Measurements from ENCODE around the gene SEMA4G.

The SEMA4G gene

DNA sequence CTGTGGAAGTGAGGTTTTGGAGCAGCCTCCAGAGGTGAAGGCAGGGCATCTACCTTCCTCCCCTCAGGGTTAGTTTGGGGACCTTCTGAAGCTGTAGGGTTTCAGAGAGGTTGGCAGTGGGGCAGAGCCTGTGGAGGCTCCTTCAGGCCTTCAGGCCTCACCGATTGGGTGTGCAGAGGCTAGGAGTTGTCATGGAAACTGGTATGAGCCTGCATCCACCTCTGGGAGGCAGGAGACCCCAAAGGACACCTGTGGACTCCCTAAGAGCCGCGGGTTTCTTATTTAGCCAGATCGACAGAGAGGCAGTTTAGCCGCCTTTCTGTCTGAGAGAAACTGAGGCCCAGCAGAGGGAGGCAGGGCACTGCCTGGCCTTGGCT is 32.3 kb downstream of the SEMA4G start:
- Histone ChIP-seq H4K20me1 (ENCODE audit: insufficient read depth, low read length) (no peaks in the 10 kb centered on the region), H3K27ac (ENCODE audit: low read length) (no peak overlapping the region), H3F3A (ENCODE audit: insufficient read depth, low read length) (peaks cover 16% of the 10 kb centered on the region), H3K4me1 (ENCODE audit: low read length) (peaks cover 8% of the 10 kb centered on the region), H3K79me2 (ENCODE audit: low read length) (no peaks in the 10 kb centered on the region), H3K36me3 (replicated peaks; ENCODE audit: insufficient read depth, low read length) (no peaks in the 10 kb centered on the region), H3K9ac (ENCODE audit: low read length) (no peak overlapping the region), H2AFZ (ENCODE audit: low read length) (no peak overlapping the region), H3K4me2 (ENCODE audit: low read depth, low read length) (no peak overlapping the region), H3K27me3 (replicated peaks; ENCODE audit: insufficient read depth, low read length) (no peaks in the 10 kb centered on the region), H3K9me3 (replicated peaks; ENCODE audit: insufficient read depth, low read length) (no peaks in the 10 kb centered on the region), H3K9me2 (replicated peaks; ENCODE audit: insufficient read depth, low read length) (no peaks in the 10 kb centered on the region), H3K4me3 (ENCODE audit: low read length) (no peak overlapping the region)
- DNase-seq = peak; percentile 3
- TF ChIP-seq, protein P1, sequence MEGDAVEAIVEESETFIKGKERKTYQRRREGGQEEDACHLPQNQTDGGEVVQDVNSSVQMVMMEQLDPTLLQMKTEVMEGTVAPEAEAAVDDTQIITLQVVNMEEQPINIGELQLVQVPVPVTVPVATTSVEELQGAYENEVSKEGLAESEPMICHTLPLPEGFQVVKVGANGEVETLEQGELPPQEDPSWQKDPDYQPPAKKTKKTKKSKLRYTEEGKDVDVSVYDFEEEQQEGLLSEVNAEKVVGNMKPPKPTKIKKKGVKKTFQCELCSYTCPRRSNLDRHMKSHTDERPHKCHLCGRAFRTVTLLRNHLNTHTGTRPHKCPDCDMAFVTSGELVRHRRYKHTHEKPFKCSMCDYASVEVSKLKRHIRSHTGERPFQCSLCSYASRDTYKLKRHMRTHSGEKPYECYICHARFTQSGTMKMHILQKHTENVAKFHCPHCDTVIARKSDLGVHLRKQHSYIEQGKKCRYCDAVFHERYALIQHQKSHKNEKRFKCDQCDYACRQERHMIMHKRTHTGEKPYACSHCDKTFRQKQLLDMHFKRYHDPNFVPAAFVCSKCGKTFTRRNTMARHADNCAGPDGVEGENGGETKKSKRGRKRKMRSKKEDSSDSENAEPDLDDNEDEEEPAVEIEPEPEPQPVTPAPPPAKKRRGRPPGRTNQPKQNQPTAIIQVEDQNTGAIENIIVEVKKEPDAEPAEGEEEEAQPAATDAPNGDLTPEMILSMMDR (IDR thresholded peaks at IDR 0.05; ENCODE audit: low read length) = no peak
- TF ChIP-seq EZH2 (optimal IDR thresholded peaks at IDR 0.05; ENCODE audit: low read depth, low read length) (no peak), EZH2phosphoT487 (IDR thresholded peaks at IDR 0.05; ENCODE audit: low read length) (no peak)

GRCh38 chr10:101002456-101002855 is 33.2 kb downstream of the SEMA4G start:
- Histone ChIP-seq H3K27me3 (replicated peaks; ENCODE audit: insufficient read depth, low read length) (no peaks in the 10 kb centered on the region), H4K20me1 (ENCODE audit: insufficient read depth, low read length) (no peaks in the 10 kb centered on the region), H3F3A (ENCODE audit: insufficient read depth, low read length) (peaks cover 13% of the 10 kb centered on the region), H2AFZ (ENCODE audit: low read length) (no peak overlapping the region), H3K4me1 (ENCODE audit: low read length) (peaks cover 6% of the 10 kb centered on the region; the same call in 1 of the 2 replicates), H3K4me3 (ENCODE audit: low read length) (no peak overlapping the region), H3K9ac (ENCODE audit: low read length) (no peak overlapping the region), H3K36me3 (replicated peaks; ENCODE audit: insufficient read depth, low read length) (no peaks in the 10 kb centered on the region), H3K4me2 (ENCODE audit: low read depth, low read length) (no peak overlapping the region), H3K79me2 (ENCODE audit: low read length) (no peaks in the 10 kb centered on the region), H3K27ac (ENCODE audit: low read length) (no peak overlapping the region), H3K9me2 (replicated peaks; ENCODE audit: insufficient read depth, low read length) (no peaks in the 10 kb centered on the region), H3K9me3 (replicated peaks; ENCODE audit: insufficient read depth, low read length) (no peaks in the 10 kb centered on the region)
- no peak for DNase-seq
- TF ChIP-seq EZH2 (optimal IDR thresholded peaks at IDR 0.05; ENCODE audit: low read depth, low read length) (no peak), EZH2phosphoT487 (IDR thresholded peaks at IDR 0.05; ENCODE audit: low read length) (no peak)
- TF ChIP-seq, protein P1 (IDR thresholded peaks at IDR 0.05; ENCODE audit: low read length) = no peak

GRCh38 chr10:101003639-101004206 is 34.4 kb downstream of the SEMA4G start:
- Histone ChIP-seq H3K4me2 (ENCODE audit: low read depth, low read length) (no peak overlapping the region), H3K9me2 (replicated peaks; ENCODE audit: insufficient read depth, low read length) (no peaks in the 10 kb centered on the region), H3K4me1 (ENCODE audit: low read length) (peaks cover 3% of the 10 kb centered on the region; the same call in 1 of the 2 replicates), H3K27ac (ENCODE audit: low read length) (no peak overlapping the region), H3K36me3 (replicated peaks; ENCODE audit: insufficient read depth, low read length) (no peaks in the 10 kb centered on the region), H4K20me1 (ENCODE audit: insufficient read depth, low read length) (no peaks in the 10 kb centered on the region), H3K9ac (ENCODE audit: low read length) (no peak overlapping the region), H3K27me3 (replicated peaks; ENCODE audit: insufficient read depth, low read length) (no peaks in the 10 kb centered on the region), H2AFZ (ENCODE audit: low read length) (no peak overlapping the region), H3F3A (ENCODE audit: insufficient read depth, low read length) (peaks cover 3% of the 10 kb centered on the region), H3K9me3 (replicated peaks; ENCODE audit: insufficient read depth, low read length) (no peaks in the 10 kb centered on the region), H3K4me3 (ENCODE audit: low read length) (no peak overlapping the region), H3K79me2 (ENCODE audit: low read length) (no peaks in the 10 kb centered on the region)
- TF ChIP-seq EZH2 (optimal IDR thresholded peaks at IDR 0.05; ENCODE audit: low read depth, low read length) (no peak), EZH2phosphoT487 (IDR thresholded peaks at IDR 0.05; ENCODE audit: low read length) (no peak)
- TF ChIP-seq, protein P1 (IDR thresholded peaks at IDR 0.05; ENCODE audit: low read length) = no peak
- DNase-seq = no peak
